K562 (cell line): ENCODE data around the gene RBX1.

Experiments used
- E2F4 ChIP-seq: sonication (generic); formaldehyde crosslinking; IDR thresholded peaks from 2 replicates; pipeline ENCODE4 v1.8.0; 2022; ENCODE audit warnings: mild to moderate bottlenecking, low read depth, missing genetic modification reagents
- ELK1 ChIP-seq: sonication (generic); formaldehyde crosslinking; IDR thresholded peaks from 2 replicates; pipeline ENCODE4 v1.8.1; 2022; ENCODE audit warnings: missing genetic modification reagents
- FOS ChIP-seq: IDR thresholded peaks from 3 replicates; pipeline ENCODE4 v1.6.1; 2011; ENCODE audit not compliant: insufficient read length; ENCODE audit errors: extremely low read depth
- HNRNPK ChIP-seq: fragments of 200-400 bp; formaldehyde crosslinking; IDR thresholded peaks from one replicate; pipeline ENCODE4 v1.6.1; 2018; ENCODE audit warnings: mild to moderate bottlenecking, low read depth, low read length; ENCODE audit not compliant: poor library complexity, severe bottlenecking
- POLR2A ChIP-seq: fragments of 450-650 bp; conservative IDR thresholded peaks from 2 replicates; pipeline ENCODE4 v1.6.1; 2016
- PRDM10 ChIP-seq: fragments of 450-650 bp; IDR thresholded peaks from 2 replicates; pipeline ENCODE4 v1.6.1; 2018; ENCODE audit not compliant: partially characterized antibody
- REST ChIP-seq, 2 experiments: fragments of 450-650 bp; formaldehyde crosslinking in 1 of 2; IDR thresholded peaks; 2 replicates each; pipeline versions ENCODE4 v1.4.0 to v1.6.1; 2014 to 2020; ENCODE audit warnings: mild to moderate bottlenecking in 2 of 2, borderline replicate concordance in 1 of 2, low read depth in 1 of 2
- TARDBP ChIP-seq: fragments of 450-650 bp; IDR thresholded peaks from 2 replicates; pipeline ENCODE4 v1.6.1; 2016
- TCF15 ChIP-seq: fragments of 250-450 bp; sonication (Bioruptor Pico); IDR thresholded peaks from 2 replicates; pipeline ENCODE4 v1.8.0; 2022; ENCODE audit warnings: moderate library complexity, mild to moderate bottlenecking, inconsistent platforms

- TF ChIP-seq HNRNPK: no peak
- TF ChIP-seq POLR2A: no peak
- TF ChIP-seq TARDBP: no peak
- TF ChIP-seq PRDM10: no peak
- no peak for TF ChIP-seq ELK1 (CRISPR knock-in tag)
- TF ChIP-seq TCF15 (CRISPR knock-in tag): no peak
- TF ChIP-seq E2F4 (CRISPR knock-in tag): no peak
- no peak for TF ChIP-seq REST (IDR thresholded peaks at IDR 0.05; ENCODE audit: borderline replicate concordance)
- TF ChIP-seq REST (CRISPR knock-in tag; IDR thresholded peaks at IDR 0.05; ENCODE audit: low read depth): no peak
- TF ChIP-seq FOS: no peak
These were observed 50.5 kb downstream of the RBX1 start for GRCh38 chr22:41001722-41002122.
